ENCODE results near the gene CENPP. TPM values are rescaled to one million over a fixed set of nuclear protein-coding genes. Genes with fewer than 3 reads are reported as not detected.

Gene CENPP
- total RNA-seq, 1 experiment from 2014 or later = 7.2 TPM

DNA sequence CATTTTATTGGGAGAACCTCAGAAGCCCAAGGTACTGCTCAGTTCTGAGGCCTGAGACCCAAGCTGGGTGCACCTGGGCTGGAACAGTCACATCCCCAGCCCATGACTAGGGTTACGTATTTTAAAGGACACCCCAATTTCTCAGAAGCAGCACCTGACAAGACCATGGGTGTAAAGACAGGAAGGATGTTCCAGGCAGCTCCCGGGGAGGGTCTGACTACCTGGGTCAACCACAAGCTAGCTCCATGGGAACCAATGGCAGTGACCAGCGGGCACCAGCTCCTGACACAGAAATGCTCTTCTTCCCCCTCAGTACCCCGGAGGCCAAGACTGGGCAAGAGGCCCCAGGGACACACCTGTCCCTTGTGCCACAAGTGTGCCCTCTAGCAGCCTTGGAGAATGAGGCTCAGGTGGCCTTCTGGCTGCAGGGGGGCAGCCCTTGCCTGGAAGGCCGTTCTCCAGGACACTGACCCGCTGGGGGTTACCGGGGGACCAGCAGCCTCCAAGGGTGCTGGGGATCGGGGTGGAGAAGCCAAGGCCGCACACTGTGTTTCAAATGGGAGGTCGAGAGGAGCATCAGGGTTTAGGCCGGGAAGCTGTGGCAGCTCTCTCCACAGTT, 291.6 kb downstream of the CENPP start:
- H3K27ac Mint-ChIP-seq (ENCODE audit: unreplicated experiment) = no peak overlapping the region
- intact Hi-C loops (cut with micrococcal nuclease; ENCODE audit: unreplicated experiment) = no loop called here
- no peaks in the 10 kb centered on the region for H3K9me3 Mint-ChIP-seq (ENCODE audit: low read depth, unreplicated experiment)
- no peak overlapping the region for H3K4me3 Mint-ChIP-seq (ENCODE audit: low read depth, unreplicated experiment)
- BruUV-seq (replicated peaks) = no TSS peak
- TF ChIP-seq, protein P1, sequence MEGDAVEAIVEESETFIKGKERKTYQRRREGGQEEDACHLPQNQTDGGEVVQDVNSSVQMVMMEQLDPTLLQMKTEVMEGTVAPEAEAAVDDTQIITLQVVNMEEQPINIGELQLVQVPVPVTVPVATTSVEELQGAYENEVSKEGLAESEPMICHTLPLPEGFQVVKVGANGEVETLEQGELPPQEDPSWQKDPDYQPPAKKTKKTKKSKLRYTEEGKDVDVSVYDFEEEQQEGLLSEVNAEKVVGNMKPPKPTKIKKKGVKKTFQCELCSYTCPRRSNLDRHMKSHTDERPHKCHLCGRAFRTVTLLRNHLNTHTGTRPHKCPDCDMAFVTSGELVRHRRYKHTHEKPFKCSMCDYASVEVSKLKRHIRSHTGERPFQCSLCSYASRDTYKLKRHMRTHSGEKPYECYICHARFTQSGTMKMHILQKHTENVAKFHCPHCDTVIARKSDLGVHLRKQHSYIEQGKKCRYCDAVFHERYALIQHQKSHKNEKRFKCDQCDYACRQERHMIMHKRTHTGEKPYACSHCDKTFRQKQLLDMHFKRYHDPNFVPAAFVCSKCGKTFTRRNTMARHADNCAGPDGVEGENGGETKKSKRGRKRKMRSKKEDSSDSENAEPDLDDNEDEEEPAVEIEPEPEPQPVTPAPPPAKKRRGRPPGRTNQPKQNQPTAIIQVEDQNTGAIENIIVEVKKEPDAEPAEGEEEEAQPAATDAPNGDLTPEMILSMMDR (IDR thresholded peaks at IDR 0.05; ENCODE audit: unreplicated experiment) = no peak
- H3K4me1 Mint-ChIP-seq (ENCODE audit: low read depth, unreplicated experiment) = no peaks in the 10 kb centered on the region
- no peaks in the 10 kb centered on the region for H3K36me3 Mint-ChIP-seq (ENCODE audit: insufficient read depth, unreplicated experiment)
- no peak for DNase-seq
- no peaks in the 10 kb centered on the region for H3K27me3 Mint-ChIP-seq (ENCODE audit: unreplicated experiment)
- CTCF ChIA-PET = no interaction called here

DNA sequence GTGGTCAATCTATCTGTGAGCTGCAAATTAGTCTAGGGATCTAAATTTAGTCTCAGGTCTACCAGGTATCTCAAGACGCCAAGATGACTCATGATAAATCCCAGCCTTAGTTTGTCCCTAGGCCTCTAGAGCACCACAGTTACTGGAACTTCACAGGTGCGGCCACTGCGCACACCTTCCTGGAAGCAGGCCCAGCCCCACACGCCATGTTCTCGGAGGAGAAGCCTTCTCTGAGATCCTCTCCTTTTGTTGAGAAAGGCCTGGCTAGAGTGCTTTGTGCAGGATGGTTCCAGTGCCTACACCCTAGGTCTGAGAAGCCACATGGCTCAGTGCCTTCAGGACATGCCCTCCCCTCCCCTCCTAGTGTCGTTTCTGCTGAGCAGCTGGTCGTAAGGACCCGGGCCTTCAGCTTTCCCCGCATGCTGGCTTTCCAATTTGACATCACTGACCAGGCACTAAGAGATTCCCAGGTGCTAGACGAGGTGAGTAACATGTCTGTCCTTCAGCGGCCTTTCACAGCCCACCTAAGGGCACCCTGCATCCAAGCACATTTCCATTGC, 292.3 kb downstream of the CENPP start:
- Mint-ChIP-seq H3K27ac (ENCODE audit: unreplicated experiment) (no peak overlapping the region), H3K9me3 (ENCODE audit: low read depth, unreplicated experiment) (no peaks in the 10 kb centered on the region), H3K27me3 (ENCODE audit: unreplicated experiment) (no peaks in the 10 kb centered on the region), H3K4me1 (ENCODE audit: low read depth, unreplicated experiment) (no peaks in the 10 kb centered on the region), H3K4me3 (ENCODE audit: low read depth, unreplicated experiment) (no peak overlapping the region), H3K36me3 (ENCODE audit: insufficient read depth, unreplicated experiment) (no peaks in the 10 kb centered on the region)
- intact Hi-C loops (cut with micrococcal nuclease; ENCODE audit: unreplicated experiment) = no loop called here
- DNase-seq = no peak
- CTCF ChIA-PET = no interaction called here
- BruUV-seq (replicated peaks) = no TSS peak
- TF ChIP-seq, protein P1 (IDR thresholded peaks at IDR 0.05; ENCODE audit: unreplicated experiment) = no peak

DNA sequence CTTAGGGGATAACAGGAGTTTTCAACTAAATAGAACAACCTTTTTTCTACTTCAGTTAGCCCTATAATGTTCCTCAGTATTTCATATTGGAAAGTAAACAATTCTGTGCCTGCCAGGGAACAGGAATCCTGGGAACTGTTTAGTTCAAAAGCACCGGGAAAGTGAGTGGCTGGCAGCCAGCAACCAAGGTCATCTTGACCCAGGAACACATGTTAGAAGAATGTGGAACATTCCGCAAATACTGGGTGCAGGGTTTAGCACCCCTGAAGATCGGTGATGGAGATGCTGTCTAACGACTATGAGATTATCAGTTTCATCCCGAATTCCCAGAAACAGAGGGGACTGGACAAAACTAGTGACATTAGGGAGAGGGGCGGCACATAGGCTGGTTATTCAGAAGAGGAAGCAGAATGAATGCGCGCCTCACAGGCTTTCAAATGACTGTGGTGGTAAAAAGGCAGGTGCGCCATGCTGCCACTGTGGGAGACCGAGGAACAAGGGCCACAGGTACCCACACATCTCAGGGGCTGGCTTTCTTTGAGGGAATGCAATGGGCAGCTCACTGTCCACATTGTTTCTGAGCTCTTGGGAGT, 293.0 kb downstream of the CENPP start:
- no peaks in the 10 kb centered on the region for H3K27me3 Mint-ChIP-seq (ENCODE audit: unreplicated experiment)
- TF ChIP-seq, protein P1 (IDR thresholded peaks at IDR 0.05; ENCODE audit: unreplicated experiment) = no peak
- no peak for DNase-seq
- H3K27ac Mint-ChIP-seq (ENCODE audit: unreplicated experiment) = no peak overlapping the region
- CTCF ChIA-PET = no interaction called here
- H3K36me3 Mint-ChIP-seq (ENCODE audit: insufficient read depth, unreplicated experiment) = no peaks in the 10 kb centered on the region
- H3K4me1 Mint-ChIP-seq (ENCODE audit: low read depth, unreplicated experiment) = no peaks in the 10 kb centered on the region
- no peaks in the 10 kb centered on the region for H3K9me3 Mint-ChIP-seq (ENCODE audit: low read depth, unreplicated experiment)
- intact Hi-C loops (cut with micrococcal nuclease; ENCODE audit: unreplicated experiment) = no loop called here
- H3K4me3 Mint-ChIP-seq (ENCODE audit: low read depth, unreplicated experiment) = no peak overlapping the region
- BruUV-seq (replicated peaks) = no TSS peak

DNA sequence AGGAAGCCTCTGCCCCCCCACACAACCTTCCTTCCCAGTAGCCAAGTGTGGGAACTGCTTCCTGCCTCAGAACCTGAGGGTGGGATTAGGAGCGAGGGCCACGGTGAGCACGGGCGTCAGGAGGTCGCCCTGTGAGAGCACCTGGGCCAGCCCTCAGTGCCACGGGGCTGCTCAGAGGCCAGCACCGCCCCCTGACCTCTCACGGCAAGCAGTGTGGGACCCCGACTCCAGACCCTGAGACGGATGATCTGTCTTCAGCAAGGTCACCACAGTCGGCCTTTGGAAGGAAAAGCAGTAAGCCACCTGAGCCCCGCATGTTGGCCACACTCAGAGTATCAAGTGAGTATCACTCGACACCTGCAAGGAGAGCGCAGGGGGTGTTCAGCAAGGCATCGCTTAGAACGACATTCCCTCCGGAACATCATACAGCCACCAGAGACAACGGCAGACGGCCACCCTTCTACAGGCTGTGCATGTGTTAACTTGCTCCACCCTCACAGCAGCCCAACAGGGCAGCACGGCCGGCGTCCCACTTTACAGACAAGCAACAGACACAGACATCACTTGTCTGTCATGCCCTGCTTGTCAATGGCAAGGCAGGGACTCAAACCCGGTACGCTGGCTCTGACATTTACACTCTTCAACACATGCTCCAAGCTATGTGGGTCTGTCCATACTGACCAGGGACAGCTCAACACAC, 294.0 kb downstream of the CENPP start:
- H3K4me3 Mint-ChIP-seq (ENCODE audit: low read depth, unreplicated experiment) = no peak overlapping the region
- TF ChIP-seq, protein P1 (IDR thresholded peaks at IDR 0.05; ENCODE audit: unreplicated experiment) = no peak
- no peaks in the 10 kb centered on the region for H3K36me3 Mint-ChIP-seq (ENCODE audit: insufficient read depth, unreplicated experiment)
- intact Hi-C loops (cut with micrococcal nuclease; ENCODE audit: unreplicated experiment) = no loop called here
- no peak overlapping the region for H3K27ac Mint-ChIP-seq (ENCODE audit: unreplicated experiment)
- no peaks in the 10 kb centered on the region for H3K27me3 Mint-ChIP-seq (ENCODE audit: unreplicated experiment)
- H3K4me1 Mint-ChIP-seq (ENCODE audit: low read depth, unreplicated experiment) = no peaks in the 10 kb centered on the region
- CTCF ChIA-PET = no interaction called here
- BruUV-seq (replicated peaks) = no TSS peak
- H3K9me3 Mint-ChIP-seq (ENCODE audit: low read depth, unreplicated experiment) = no peaks in the 10 kb centered on the region
- no peak for DNase-seq
